RPMI7951 (cell line): ENCODE measurements around the gene MTOR. TPM values are rescaled to one million over a fixed set of nuclear protein-coding genes. Genes with fewer than 3 reads are reported as not detected.
"Not testable (repeated sequence)": the region's sequence is repeated elsewhere in the genome, so short reads cannot be mapped to it uniquely, and the experiment has no call there.

Experiments used
- DNase-seq: peaks from one replicate; pipeline ENCODE4 v3.0.0-alpha.2; 2012; ENCODE audit warnings: low read depth
- total RNA-seq: library from RNA; depleted of rRNA; stranded (reverse); fragments of >200 nt; shearing (Covaris generic); gene quantifications from 2 replicates; pipeline ENCODE4 v1.2.3, GENCODE V29; 2014

Gene MTOR
- total RNA-seq, 1 experiment from 2014 or later: 30.4 TPM

GRCh38 chr1:11180342-11180744 is 82.0 kb downstream of the MTOR start:
- DNase-seq: peak; percentile 94

- peak; percentile 29 for DNase-seq
Observed at GRCh38 chr1:11179749-11180148, 82.6 kb downstream of the MTOR start.

DNA sequence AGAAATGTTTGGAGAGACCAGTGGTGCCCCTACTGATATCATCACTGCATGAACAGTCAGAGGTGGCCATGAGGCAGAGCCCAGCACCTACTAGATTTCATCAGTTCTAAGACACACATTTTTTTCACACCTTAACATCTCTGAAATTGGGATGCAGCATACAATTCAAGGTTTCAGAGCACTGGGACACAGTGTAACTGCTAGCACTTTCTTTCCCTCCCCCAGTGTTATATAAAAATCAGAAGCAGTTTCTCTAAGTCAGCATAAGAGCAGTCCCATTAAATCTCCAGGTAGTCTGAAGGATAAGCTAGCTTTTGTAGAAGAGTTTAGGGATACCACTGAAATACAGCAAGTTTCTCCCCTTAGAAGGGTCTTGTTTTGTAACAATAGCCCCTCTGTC is 83.2 kb downstream of the MTOR start:
- no peak for DNase-seq

DNA sequence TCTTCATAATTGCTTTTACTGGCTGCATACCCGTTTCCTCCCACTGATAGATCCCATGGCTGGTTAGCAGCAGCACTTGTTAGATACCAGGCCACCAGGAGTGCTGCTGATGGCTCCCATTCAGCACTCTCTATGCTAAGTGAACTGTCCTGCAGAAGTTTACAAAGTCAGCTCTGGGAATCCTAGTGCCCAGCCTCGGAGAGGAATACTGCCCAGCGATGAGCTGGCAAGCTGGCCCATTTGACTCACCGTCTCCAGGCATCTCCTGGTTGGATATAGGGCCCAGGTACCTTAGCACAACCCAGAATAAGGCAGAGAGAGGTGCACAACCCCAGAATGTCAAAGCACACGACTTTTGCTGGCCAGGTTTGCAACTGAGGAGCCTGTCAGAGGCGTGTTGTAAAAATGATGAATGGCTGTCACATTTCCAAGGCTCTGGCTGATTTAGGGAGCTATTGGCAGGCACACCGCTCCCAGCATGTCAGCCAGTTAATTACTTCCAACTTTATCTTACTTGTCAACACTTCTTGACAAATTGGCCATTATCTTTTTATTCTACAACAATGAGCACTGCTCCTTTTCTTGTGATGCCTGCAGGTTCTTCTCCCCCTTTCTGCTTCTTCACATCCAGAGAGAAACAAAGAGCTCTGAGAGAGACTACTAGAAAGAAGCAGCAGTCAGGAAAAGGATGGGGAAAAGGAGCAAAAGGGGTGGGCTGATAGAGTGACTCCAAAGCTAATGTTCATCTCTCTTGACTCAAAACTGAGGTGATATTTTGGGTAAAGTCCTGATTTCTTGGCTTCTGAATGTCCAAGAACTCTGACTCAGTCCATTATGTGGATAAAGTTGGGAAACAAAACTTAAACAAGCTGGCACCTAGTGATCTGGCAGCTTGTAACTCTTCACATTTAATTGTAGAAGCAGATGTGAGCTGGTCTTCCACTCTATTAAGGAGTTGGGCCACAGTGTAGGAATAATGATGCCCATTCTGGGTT is 84.0 kb downstream of the MTOR start:
- peak; percentile 13 for DNase-seq

DNA sequence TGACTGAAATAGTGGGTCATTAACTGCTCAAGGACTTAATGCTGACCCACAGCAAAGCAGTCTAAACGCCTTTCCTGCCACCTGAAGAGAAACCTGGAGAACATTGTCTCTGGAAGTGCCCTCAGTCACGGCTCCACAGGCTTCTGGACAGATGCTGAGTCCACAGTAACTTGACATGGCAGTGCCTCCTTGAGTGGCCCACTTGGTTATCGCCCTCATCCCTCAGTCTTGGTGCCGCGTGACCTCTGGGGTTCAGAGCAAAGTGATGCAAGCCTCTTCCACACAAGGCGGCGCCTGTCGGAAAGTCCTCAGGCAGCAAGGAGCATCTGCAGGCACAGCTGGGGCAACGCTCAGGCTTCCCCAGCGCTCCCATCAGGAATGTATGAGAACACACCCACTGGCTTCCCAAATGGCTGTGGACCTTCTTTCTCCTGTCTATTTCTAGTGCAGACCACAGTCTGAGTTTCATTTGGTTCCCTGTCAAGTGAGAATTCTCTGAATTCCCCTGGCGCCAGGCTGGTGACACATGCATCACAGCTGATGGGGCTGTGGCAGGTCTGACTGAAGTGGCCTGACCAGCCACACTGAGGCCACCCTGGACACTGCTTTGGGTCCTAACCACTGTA is 86.2 kb downstream of the MTOR start:
- DNase-seq: peak; percentile 66

- DNase-seq: no peak
Observed at GRCh38 chr1:11175461-11175860, 86.9 kb downstream of the MTOR start.

DNA sequence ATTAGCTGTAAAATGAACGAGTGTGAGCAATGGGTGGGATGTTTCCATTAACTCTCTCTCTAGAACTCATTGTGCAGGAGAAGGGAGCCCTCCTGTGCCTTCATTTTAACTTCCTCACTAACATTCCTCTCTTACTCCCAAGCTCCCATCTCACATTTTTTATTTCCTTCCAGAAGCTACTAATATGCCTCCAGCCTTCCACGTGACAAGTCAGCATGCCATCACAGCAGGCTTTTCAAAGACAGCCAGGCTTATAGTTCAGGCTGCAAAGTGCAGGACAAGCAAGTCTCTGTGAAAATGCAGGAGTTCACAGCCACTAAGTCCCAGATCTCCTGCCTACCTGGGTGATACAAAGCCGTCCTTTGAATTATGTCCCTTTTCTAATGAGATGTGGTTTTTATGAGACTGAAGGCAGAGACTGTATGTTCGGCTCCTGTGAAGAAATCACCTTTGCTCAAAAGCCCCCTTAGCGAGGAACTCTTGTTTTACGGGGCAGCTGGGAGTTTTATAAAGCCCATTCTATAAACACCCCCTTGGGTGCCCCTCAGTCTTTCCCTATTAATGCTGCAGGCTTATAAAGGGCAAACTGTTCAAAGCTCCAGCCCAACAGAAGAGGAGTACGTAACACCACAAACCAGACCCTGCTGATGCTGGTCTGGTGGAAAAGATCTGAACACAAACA is 87.9 kb downstream of the MTOR start:
- no peak for DNase-seq

DNA sequence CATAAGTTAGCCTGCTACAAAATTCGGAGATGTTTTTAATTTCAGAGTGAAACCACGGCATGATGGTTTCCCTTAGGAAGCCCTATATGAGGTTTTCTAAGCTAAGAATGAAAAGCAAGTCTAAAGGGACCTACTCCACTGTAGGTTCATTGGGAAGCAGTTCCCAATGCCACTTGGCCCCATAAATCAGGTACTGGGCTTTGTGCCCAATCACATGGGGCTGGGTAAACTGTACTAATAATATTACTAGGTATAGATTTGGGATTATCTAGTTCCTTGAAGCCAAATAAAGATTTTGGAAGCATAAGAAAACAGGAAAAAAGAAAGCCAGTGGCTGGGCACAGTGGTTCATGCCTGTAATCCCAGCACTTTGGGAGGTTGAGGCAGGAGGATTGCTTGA is 92.2 kb downstream of the MTOR start:
- DNase-seq: no peak

- no peak for DNase-seq
Observed at GRCh38 chr1:11169202-11169601, 93.1 kb downstream of the MTOR start.

GRCh38 chr1:11168731-11169130 is 93.6 kb downstream of the MTOR start:
- no peak for DNase-seq

DNA sequence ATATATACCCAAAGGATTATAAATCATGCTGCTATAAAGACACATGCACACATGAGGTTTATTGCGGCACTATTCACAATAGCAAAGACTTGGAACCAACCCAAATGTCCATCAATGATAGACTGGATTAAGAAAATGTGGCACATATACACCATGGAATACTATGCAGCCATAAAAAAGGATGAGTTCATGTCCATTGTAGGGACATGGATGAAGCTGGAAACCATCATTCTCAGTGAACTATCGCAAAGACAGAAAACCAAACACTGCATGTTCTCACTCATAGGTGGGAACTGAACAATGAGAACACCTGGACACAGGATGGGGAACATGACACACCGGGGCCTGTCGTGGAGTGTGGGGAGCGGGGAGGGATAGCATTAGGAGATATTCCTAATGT is 95.6 kb downstream of the MTOR start:
- DNase-seq: not testable (repeated sequence)

DNA sequence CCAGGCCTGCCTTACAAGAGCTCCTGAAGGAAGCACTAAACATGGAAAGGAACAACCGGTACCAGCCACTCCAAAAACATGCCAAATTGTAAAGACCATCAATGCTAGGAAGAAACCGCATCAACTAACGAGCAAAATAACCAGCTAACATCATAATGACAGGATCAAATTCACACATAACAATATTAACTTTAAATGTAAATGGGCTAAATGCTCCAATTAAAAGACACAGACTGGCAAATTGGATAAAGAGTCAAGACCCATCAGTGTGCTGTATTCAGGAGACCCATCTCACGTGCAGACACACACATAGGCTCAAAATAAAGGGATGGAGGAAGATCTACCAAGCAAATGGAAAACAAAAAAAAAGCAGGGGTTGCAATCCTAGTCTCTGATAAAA is 99.6 kb downstream of the MTOR start:
- DNase-seq: not testable (repeated sequence)

GRCh38 chr1:11158720-11159321 is 103.5 kb downstream of the MTOR start:
- DNase-seq: peak; percentile 76

GRCh38 chr1:11158291-11158690 is 104.1 kb downstream of the MTOR start:
- DNase-seq: peak; percentile 3

- DNase-seq: peak; percentile 43
Observed at GRCh38 chr1:11157867-11158266, 104.5 kb downstream of the MTOR start.

DNA sequence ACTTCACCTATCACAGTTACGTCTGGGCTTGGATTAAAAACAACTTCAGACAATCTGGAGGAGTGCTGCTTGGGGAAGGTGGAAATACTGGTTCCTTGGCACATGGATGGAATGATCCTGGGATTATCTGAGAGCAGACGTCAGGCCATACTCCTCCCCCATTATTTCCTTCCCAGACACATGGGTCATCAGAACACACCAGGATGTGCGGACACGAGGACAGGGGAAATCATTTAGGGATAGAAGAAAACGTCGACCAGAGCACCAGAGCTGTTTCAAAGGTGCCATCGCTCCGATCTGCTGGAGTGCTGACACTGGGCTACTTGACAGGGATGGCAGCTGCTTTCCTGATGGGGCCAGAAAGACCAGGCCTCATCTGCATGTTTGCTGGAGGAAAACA is 105.0 kb downstream of the MTOR start:
- no peak for DNase-seq

GRCh38 chr1:11156963-11157362 is 105.4 kb downstream of the MTOR start:
- no peak for DNase-seq

GRCh38 chr1:11156441-11156840 is 105.9 kb downstream of the MTOR start:
- no peak for DNase-seq

DNA sequence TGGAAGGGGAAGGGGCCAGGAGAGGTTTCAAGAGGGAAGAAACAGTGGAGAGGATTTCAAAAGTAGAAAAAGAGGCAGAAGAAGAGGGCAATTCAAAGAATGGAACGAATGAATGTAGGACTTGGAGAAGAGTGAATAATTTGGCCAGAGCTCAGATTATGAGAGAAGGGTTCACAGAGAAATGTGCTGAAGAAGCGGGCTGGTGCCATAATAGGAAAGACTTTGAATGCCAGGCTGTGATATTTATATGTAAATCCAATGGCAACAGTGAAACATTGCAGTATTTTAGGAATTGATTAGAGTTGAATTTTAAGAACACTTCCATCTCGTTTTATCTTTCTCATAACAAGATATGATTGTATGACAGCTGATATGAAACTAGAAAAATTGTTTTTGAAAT is 109.2 kb downstream of the MTOR start:
- no peak for DNase-seq

GRCh38 chr1:11152755-11153154 is 109.6 kb downstream of the MTOR start:
- DNase-seq: no peak

GRCh38 chr1:11151826-11152612 is 110.3 kb downstream of the MTOR start:
- DNase-seq: no peak
